ENCODE data around the gene FCAR.

DNA sequence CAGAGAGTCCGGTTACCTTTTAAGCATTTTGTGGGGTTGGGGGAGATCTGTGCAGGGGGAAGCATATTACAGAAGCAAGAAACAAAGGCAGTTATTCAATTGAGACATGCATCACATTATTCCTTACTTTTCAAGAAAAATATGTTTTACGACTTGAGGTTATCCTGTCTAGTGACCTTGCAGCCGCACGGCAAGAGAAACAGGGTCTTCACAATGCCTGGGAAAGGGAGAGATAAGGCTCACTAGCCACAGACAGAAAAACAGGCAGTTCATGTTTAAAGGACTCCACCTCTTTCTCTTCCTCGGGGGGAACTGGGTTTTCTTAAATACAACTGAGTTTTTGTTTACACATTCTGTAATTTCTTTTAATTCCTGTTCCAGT lies 31.4 kb downstream of the FCAR start:
- no peak for TF ChIP-seq CTCF (IDR thresholded peaks at IDR 0.05)
- TF ChIP-seq, protein P1, sequence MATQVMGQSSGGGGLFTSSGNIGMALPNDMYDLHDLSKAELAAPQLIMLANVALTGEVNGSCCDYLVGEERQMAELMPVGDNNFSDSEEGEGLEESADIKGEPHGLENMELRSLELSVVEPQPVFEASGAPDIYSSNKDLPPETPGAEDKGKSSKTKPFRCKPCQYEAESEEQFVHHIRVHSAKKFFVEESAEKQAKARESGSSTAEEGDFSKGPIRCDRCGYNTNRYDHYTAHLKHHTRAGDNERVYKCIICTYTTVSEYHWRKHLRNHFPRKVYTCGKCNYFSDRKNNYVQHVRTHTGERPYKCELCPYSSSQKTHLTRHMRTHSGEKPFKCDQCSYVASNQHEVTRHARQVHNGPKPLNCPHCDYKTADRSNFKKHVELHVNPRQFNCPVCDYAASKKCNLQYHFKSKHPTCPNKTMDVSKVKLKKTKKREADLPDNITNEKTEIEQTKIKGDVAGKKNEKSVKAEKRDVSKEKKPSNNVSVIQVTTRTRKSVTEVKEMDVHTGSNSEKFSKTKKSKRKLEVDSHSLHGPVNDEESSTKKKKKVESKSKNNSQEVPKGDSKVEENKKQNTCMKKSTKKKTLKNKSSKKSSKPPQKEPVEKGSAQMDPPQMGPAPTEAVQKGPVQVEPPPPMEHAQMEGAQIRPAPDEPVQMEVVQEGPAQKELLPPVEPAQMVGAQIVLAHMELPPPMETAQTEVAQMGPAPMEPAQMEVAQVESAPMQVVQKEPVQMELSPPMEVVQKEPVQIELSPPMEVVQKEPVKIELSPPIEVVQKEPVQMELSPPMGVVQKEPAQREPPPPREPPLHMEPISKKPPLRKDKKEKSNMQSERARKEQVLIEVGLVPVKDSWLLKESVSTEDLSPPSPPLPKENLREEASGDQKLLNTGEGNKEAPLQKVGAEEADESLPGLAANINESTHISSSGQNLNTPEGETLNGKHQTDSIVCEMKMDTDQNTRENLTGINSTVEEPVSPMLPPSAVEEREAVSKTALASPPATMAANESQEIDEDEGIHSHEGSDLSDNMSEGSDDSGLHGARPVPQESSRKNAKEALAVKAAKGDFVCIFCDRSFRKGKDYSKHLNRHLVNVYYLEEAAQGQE (IDR thresholded peaks at IDR 0.05; ENCODE audit: insufficient read depth in 1 of 2, low read depth in 2 of 2, low read length in 1 of 2): no peak
- TF ChIP-seq SIN3A (IDR thresholded peaks at IDR 0.05; ENCODE audit: borderline replicate concordance, insufficient read depth, low read depth, low read length): no peak

Data from Panc1 (cell line).